Right cardiac atrium (tissue), 5 donors: ENCODE measurements around the gene LRRC27. TPM values are rescaled to one million over a fixed set of nuclear protein-coding genes. Genes with fewer than 3 reads are reported as not detected.

Experiments
- ATAC-seq, 2 donors: fragments of 200-7000 bp; cut with Tn5 transposase; one replicate each; pipeline versions ENCODE4 v1.8.0 to v1.9.1; 2020; ENCODE audit warnings: moderate library complexity in 2 of 2, mild to moderate bottlenecking in 1 of 2
- DNase-seq, 3 donors: peaks; one replicate each; pipeline ENCODE4 v3.0.0-alpha.2; 2020
- H3K27ac ChIP-seq: one replicate; pipeline ENCODE4 v1.5.1; 2013; ENCODE audit warnings: mild to moderate bottlenecking, low read length, control low read depth, moderate library complexity
- H3K27me3 ChIP-seq: one replicate; pipeline ENCODE4 v1.6.1; 2013; ENCODE audit not compliant: control insufficient read depth, insufficient read depth
- H3K4me1 ChIP-seq: one replicate; pipeline ENCODE4 v1.6.1; 2013; ENCODE audit warnings: low read length; ENCODE audit not compliant: control insufficient read depth, insufficient read depth
- H3K4me3 ChIP-seq: one replicate; pipeline ENCODE4 v1.5.1; 2013; ENCODE audit warnings: low read length, control low read depth
- H3K9me3 ChIP-seq: one replicate; pipeline ENCODE4 v1.6.1; 2013; ENCODE audit warnings: low read length; ENCODE audit not compliant: control insufficient read depth
- WGBS: extraction: QIAGEN DNeasy Blood & Tissue Kit; methylation state at CpG from one replicate; pipeline ENCODE4 v1.1.7; 2013; 5-methylcytosine and 5-hydroxymethylcytosine counted together
- intact Hi-C, 4 donors: fragments of 100-400 bp; cut with DNase I; formaldehyde crosslinking; loops; one replicate each; pipeline versions ENCODE4 v1.11.0 to v1.14.0; 2022 to 2023
- polyA plus RNA-seq: library from polyadenylated mRNA; stranded (reverse); fragments of 200-250 nt; gene quantifications from one replicate; pipeline ENCODE4 v1.2.3, GENCODE V29; 2013
- total RNA-seq, 4 donors: library from RNA; stranded (reverse); fragmentation: NEBNext Ultra II Directional; extraction: Animal tissue kit (Norgen Biotek cat#: 25700); gene quantifications; one replicate each; pipeline ENCODE4 v1.2.1, GENCODE V29; 2021
- donor health status: healthy with polysubstance abuse.
- donor health status: DM: no; HTN: yes; CAD: no.
- donor health status: DM: no; HTN: no; CAD: no.
- donor health status: DM: no; HTN: yes; CAD: no; lungs with severe emphysema.
- donor health status: DM: yes; HTN: yes; CAD: no.

LRRC27 gene
- total and polyA plus RNA-seq, 5 donors: 3.7 to 9.3 (median 5.7) TPM

DNA sequence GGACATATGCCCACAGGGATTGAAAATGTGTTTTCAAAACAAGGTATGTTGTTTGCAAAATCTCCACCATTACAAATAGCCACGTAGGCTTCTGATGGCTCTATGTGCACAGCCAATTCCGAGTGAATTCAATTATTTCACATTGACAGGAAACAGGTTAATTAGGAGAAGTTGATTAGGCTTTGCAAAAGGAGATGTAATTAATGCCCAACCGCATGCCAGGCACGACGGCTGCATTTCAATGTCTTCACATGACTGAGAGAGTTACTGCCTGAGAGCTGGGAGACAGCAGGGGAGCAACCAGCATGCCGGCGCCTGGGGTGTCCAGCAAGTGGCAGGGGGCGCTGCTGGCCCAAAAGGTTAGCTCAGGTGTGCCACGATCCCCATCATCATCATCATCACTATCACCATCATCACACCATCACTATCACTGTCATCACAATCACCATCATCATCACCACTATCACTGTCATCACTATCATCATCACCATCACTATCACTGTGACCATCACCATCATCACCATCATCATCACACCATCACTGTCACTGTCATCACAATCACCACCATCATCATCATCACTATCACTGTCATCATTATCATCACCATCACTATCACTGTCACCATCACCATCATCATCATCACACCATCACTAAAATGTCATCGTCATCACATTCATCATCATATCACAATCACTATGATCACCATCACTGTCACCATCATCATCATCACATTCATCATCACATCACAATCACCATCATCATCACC lies 95.2 kb downstream of the LRRC27 start:
- no peak overlapping the region for H3K4me3 ChIP-seq
- 83% methylated on average over 10 of the region's 10 CpGs for WGBS
- intact Hi-C loops: no loop called here

DNA sequence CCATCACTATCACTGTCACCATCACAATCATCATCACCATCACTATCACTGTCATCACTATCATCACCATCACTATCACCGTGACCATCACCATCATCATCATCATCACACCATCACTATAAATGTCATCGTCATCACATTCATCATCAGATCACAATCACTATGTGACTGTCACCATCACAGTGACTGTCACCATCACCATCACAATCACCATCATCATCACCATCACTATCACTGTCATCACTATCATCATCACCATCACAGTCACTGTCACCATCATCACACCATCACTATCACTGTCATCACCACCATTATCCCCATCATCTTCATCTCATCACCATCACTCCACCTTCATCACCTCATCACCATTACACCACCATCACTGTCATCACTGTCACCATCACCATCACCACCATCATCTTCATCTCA lies 96.0 kb downstream of the LRRC27 start:
- H3K9me3 ChIP-seq: no peaks in the 10 kb centered on the region
- no peaks in the 10 kb centered on the region for H3K27me3 ChIP-seq
- H3K4me1 ChIP-seq: no peaks in the 10 kb centered on the region
- no peak overlapping the region for H3K27ac ChIP-seq
- ATAC-seq: no peak
- no peak for DNase-seq
- intact Hi-C loops: no loop called here
- WGBS: 97% methylated on average over 2 of the region's 2 CpGs
- H3K4me3 ChIP-seq: no peak overlapping the region

More for the DNA sequence above, 95.2 kb downstream of the LRRC27 start:
- no peaks in the 10 kb centered on the region for H3K27me3 ChIP-seq
- H3K4me1 ChIP-seq: no peaks in the 10 kb centered on the region
- no peak overlapping the region for H3K27ac ChIP-seq
- ATAC-seq (no peak), DNase-seq (peak in 1 of 3 donors; percentile 33)
- H3K9me3 ChIP-seq: no peaks in the 10 kb centered on the region

DNA sequence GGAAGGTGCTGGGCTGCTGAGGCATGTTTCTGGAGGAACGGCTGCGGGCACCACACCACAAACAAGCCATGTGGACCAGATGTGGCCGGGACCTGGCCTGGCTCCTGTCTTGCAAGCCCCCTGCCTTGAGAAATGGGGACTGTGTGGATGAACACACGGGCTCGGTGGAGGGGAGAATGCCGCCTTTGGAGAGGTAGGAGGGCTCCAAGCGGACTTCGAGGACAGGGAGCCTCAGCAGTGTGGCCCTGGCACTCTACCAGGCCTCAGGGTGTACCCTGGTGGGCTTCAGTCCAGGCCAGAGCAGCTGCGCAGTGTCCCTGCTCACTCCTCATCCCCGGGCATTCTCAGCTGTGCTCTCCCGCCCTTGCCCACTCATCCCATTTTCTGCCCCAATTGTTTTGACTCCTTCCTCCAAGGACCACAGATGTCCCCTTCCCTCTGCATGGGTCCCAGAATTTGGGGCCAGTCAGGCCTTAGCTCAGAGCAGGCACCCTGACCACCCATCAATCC lies 96.5 kb downstream of the LRRC27 start:
- Histone ChIP-seq H3K27ac (no peak overlapping the region), H3K27me3 (no peaks in the 10 kb centered on the region), H3K9me3 (no peaks in the 10 kb centered on the region), H3K4me3 (no peak overlapping the region), H3K4me1 (no peaks in the 10 kb centered on the region)
- intact Hi-C loops: no loop called here
- ATAC-seq (no peak), DNase-seq (peak in 2 of 3 donors; percentile 38 to 39)
- WGBS: 97% methylated on average over 11 of the region's 11 CpGs

Other genes starting within 250 kb of the LRRC27 start
- gene DPYSL4, start 145.2 kb upstream of the LRRC27 start, total RNA-seq: 10 to 100 TPM in 1 of 4 donors, 1 to 10 TPM in 3; 1.9 to 13.8 (median 5.6) TPM
- 11.0 TPM for gene DPYSL4, start 145.2 kb upstream of the LRRC27 start, polyA plus RNA-seq
- gene STK32C, start 24.2 kb upstream of the LRRC27 start, total RNA-seq: 1 to 10 TPM; 5.7 to 7.3 (median 6.7) TPM
- 6.9 TPM for gene STK32C, start 24.2 kb upstream of the LRRC27 start, polyA plus RNA-seq
- gene PWWP2B, start 65.0 kb downstream of the LRRC27 start, total RNA-seq: 10 to 100 TPM in 2 of 4 donors, 1 to 10 TPM in 2; 7.0 to 10.6 (median 9.6) TPM
- gene PWWP2B, start 65.0 kb downstream of the LRRC27 start, polyA plus RNA-seq: 9.1 TPM
- 100 to 1,000 TPM in 2 of 4 donors, 10 to 100 TPM in 2; 92.0 to 116 (median 99.2) TPM for gene INPP5A, start 205.6 kb downstream of the LRRC27 start, total RNA-seq
- gene INPP5A, start 205.6 kb downstream of the LRRC27 start, polyA plus RNA-seq: 60.0 TPM